Endothelial cell (in vitro differentiated cells): ENCODE measurements around the gene IKZF1. TPM values are rescaled to one million over a fixed set of nuclear protein-coding genes. Genes with fewer than 3 reads are reported as not detected.
A peak's percentile ranks its signal among the peaks of the same experiment; 100 is the strongest.

ENCODE experiments used
- DNase-seq: peaks from one replicate; pipeline ENCODE4 v3.0.0; 2021; ENCODE audit warnings: low spot score
- H3K27ac Mint-ChIP-seq: one replicate; pipeline ENCODE4 v1.8.0; 2021; ENCODE audit warnings: mixed read lengths, inconsistent platforms; ENCODE audit not compliant: unreplicated experiment
- H3K27me3 Mint-ChIP-seq: one replicate; pipeline ENCODE4 v1.8.0; 2021; ENCODE audit warnings: mild to moderate bottlenecking, moderate library complexity, mixed read lengths, inconsistent platforms; ENCODE audit not compliant: unreplicated experiment
- H3K36me3 Mint-ChIP-seq: one replicate; pipeline ENCODE4 v1.8.0; 2021; ENCODE audit warnings: mild to moderate bottlenecking, low read depth, mixed read lengths, inconsistent platforms; ENCODE audit not compliant: unreplicated experiment
- H3K4me1 Mint-ChIP-seq: one replicate; pipeline ENCODE4 v1.8.0; 2021; ENCODE audit warnings: mild to moderate bottlenecking, mixed read lengths, inconsistent platforms; ENCODE audit not compliant: unreplicated experiment
- H3K4me3 Mint-ChIP-seq: one replicate; pipeline ENCODE4 v1.8.0; 2021; ENCODE audit warnings: mild to moderate bottlenecking, mixed read lengths, inconsistent platforms; ENCODE audit not compliant: unreplicated experiment
- H3K9me3 Mint-ChIP-seq: one replicate; pipeline ENCODE4 v1.8.0; 2021; ENCODE audit warnings: mixed read lengths, inconsistent platforms; ENCODE audit not compliant: unreplicated experiment
- total RNA-seq: library from RNA; stranded (reverse); fragmentation: NEBNext Ultra II Directional; extraction: Animal tissue kit (Norgen Biotek cat#: 25700); gene quantifications from one replicate; pipeline ENCODE4 v1.2.1, GENCODE V29; 2021; ENCODE audit not compliant: unreplicated experiment
- TF ChIP-seq, protein P1 (sequence below): fragments of 200-600 bp; sonication (generic); IDR thresholded peaks from one replicate; pipeline ENCODE4 v1.5.0; 2021; ENCODE audit warnings: antibody characterized with exemption; ENCODE audit not compliant: unreplicated experiment

The IKZF1 gene
- total RNA-seq, 1 donor from 2014 or later = 3.1 TPM

DNA sequence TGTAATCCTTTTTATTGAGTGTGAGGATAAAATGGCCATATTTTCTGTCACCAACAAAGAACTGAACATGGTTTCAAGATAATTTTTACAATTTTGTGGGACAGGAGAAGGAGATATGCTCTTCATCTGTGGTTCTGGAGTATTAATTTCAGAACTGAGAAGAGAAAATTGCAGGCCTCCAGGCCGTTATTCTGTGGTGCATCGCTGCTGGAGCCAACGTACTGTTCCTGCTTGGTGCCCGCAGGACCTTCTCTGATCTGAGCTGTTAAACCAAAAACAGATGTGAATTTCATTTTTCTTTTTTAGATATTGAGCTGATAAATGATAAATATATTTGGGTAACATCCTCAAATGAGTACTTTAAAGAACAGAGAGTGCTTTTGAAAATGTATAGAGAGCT lies 63.9 kb downstream of the IKZF1 start:
- H3K36me3 Mint-ChIP-seq = no peaks in the 10 kb centered on the region
- no peaks in the 10 kb centered on the region for H3K9me3 Mint-ChIP-seq
- no peak overlapping the region for H3K4me3 Mint-ChIP-seq
- H3K27me3 Mint-ChIP-seq = peaks cover 4% of the 10 kb centered on the region
- peaks cover 5% of the 10 kb centered on the region for H3K4me1 Mint-ChIP-seq
- TF ChIP-seq, protein P1, sequence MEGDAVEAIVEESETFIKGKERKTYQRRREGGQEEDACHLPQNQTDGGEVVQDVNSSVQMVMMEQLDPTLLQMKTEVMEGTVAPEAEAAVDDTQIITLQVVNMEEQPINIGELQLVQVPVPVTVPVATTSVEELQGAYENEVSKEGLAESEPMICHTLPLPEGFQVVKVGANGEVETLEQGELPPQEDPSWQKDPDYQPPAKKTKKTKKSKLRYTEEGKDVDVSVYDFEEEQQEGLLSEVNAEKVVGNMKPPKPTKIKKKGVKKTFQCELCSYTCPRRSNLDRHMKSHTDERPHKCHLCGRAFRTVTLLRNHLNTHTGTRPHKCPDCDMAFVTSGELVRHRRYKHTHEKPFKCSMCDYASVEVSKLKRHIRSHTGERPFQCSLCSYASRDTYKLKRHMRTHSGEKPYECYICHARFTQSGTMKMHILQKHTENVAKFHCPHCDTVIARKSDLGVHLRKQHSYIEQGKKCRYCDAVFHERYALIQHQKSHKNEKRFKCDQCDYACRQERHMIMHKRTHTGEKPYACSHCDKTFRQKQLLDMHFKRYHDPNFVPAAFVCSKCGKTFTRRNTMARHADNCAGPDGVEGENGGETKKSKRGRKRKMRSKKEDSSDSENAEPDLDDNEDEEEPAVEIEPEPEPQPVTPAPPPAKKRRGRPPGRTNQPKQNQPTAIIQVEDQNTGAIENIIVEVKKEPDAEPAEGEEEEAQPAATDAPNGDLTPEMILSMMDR = no peak
- H3K27ac Mint-ChIP-seq = no peak overlapping the region
- DNase-seq = no peak

DNA sequence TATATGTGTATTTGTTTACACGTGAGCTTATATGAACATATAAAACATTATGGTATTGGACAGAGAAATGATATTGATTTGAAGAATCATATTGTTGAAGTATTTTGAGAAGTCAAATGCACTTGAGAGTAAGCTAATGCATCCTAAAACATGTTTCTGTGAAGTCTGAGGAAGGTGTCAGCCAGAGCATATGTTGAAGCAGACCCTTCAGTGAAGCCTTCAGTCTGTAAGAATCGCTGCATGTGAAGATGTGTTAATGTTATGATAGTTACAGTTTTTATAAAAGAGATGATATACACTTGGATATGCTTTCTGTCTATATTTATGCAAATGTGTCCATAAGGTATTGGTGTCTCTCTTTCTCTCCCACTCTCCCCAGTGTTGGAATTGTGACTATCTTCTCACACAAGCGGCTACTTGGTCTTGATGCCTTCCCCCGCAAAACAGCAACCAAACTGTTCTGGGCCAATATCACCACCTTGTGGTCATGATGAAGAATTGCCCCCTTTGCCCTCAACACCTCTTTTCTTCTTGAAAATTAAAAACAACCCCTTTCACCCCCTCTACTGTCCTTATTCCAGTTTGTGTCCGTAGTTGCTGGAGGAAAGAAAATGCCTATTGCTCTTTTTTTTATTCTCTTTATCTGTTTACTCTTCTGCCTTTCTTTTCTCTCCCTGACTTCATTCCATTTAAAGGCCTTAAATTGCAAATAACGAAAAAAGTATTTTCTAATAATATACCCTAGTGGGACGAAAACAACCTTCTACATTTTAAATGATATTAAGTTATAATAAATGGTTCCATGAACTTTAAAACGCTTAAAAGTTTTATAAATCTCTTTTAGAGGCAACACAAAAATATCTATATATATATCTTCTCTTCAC lies 64.9 kb downstream of the IKZF1 start:
- H3K27me3 Mint-ChIP-seq = peaks cover 4% of the 10 kb centered on the region
- peak; percentile 44 for DNase-seq
- H3K4me1 Mint-ChIP-seq = peaks cover 5% of the 10 kb centered on the region
- H3K36me3 Mint-ChIP-seq = no peaks in the 10 kb centered on the region
- H3K9me3 Mint-ChIP-seq = no peaks in the 10 kb centered on the region
- H3K27ac Mint-ChIP-seq = no peak overlapping the region
- TF ChIP-seq, protein P1 = peak; percentile 86
- H3K4me3 Mint-ChIP-seq = no peak overlapping the region

DNA sequence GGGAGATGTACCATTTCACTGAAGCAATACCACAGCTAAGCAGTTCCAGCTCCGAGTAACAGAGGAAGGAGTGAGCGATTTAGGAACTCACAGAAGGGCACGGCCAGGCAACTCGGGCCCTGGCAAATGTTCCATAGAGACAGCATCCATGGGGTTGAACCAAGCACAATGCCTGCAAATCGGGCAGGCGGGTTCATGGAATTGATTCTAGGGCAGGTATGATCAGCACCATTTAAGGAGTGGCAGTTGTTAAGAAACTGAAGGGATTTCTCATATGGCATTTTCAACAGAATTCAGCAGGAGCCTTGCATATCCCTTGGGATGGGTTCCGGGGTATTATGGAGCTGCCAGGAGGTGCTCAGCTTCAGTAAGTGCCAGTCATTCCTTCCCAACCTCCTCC lies 66.4 kb downstream of the IKZF1 start:
- no peaks in the 10 kb centered on the region for H3K36me3 Mint-ChIP-seq
- no peaks in the 10 kb centered on the region for H3K9me3 Mint-ChIP-seq
- no peak overlapping the region for H3K27ac Mint-ChIP-seq
- TF ChIP-seq, protein P1 = no peak
- peaks cover 5% of the 10 kb centered on the region for H3K4me1 Mint-ChIP-seq
- H3K4me3 Mint-ChIP-seq = no peak overlapping the region
- H3K27me3 Mint-ChIP-seq = peaks cover 4% of the 10 kb centered on the region
- no peak for DNase-seq

DNA sequence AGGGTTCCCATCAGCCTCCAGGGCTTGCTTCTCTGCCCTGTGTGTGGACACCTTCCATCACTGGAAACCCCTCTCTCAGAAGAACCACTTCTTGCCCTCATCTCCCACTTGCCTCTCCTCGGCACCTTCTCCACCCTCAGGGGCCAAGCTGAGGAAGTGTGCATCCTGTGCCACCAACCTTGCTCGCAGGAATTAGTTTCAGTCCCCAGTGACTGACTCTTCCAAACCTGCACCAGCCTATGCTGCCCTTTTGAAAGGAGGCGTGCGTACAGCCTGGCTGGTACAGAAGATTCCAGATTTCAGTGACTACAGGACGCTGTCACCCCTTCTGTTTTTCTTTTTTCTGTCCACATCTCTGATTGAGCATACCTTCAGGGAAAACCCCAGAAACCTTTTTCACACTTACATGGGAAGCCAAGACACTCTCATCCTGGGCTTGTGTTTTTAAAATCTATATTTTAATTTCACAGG lies 67.1 kb downstream of the IKZF1 start:
- H3K4me3 Mint-ChIP-seq = no peak overlapping the region
- DNase-seq = no peak
- H3K36me3 Mint-ChIP-seq = no peaks in the 10 kb centered on the region
- H3K27me3 Mint-ChIP-seq = peaks cover 4% of the 10 kb centered on the region
- TF ChIP-seq, protein P1 = no peak
- H3K27ac Mint-ChIP-seq = no peak overlapping the region
- no peaks in the 10 kb centered on the region for H3K9me3 Mint-ChIP-seq
- H3K4me1 Mint-ChIP-seq = peaks cover 5% of the 10 kb centered on the region

DNA sequence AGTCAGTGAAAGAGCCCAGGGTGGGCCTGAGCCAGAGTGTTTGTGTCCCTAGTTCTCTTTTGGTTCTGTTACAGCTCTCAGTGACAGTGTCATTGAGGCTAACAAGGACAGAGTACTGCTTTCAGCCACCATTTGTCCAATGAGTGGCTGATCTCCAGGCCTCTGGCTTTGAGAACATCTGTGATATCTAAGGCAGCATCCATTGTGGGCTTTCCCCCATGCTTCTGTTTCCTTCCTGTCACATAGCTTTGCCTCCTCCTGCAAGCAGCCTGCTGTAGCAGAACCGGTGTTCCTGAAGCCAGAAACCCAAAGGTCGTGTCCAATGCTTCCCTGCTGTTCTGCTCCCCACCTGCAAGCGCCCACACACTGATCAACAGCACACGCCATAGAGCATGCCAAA lies 68.4 kb downstream of the IKZF1 start:
- H3K9me3 Mint-ChIP-seq = no peaks in the 10 kb centered on the region
- no peaks in the 10 kb centered on the region for H3K36me3 Mint-ChIP-seq
- H3K4me1 Mint-ChIP-seq = peaks cover 5% of the 10 kb centered on the region
- no peak overlapping the region for H3K27ac Mint-ChIP-seq
- no peak for DNase-seq
- TF ChIP-seq, protein P1 = no peak
- peaks cover 4% of the 10 kb centered on the region for H3K27me3 Mint-ChIP-seq
- no peak overlapping the region for H3K4me3 Mint-ChIP-seq
